Measurements from ENCODE around the gene ABCA1.
"Not testable (repeated sequence)": the region's sequence is repeated elsewhere in the genome, so short reads cannot be mapped to it uniquely, and the experiment has no call there.

Gene ABCA1

DNA sequence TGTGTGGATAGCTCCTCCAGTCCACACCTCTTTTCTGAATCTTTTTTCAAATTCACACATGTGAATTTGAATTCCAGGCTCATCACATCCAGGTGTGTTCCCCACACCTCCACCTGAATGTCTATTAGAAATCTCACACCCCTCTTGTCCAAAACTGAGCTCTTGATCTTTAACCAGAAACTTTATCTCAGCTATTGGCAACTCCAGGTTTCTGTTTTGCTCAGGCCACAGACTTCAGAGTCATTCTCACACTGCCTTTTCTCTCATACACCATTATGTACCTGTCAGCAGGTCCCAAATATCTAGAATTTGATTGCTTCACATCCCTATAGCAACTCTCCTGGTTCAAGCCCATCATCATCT is 152.4 kb downstream of the ABCA1 start:
- no peak for DNase-seq (ENCODE audit: low read depth in 2 of 2)
- H3K4me3 ChIP-seq (replicated peaks in 1 of 2; ENCODE audit: low read depth in 2 of 2, low read length in 2 of 2), result no peak overlapping the region
- TF ChIP-seq, protein P1, sequence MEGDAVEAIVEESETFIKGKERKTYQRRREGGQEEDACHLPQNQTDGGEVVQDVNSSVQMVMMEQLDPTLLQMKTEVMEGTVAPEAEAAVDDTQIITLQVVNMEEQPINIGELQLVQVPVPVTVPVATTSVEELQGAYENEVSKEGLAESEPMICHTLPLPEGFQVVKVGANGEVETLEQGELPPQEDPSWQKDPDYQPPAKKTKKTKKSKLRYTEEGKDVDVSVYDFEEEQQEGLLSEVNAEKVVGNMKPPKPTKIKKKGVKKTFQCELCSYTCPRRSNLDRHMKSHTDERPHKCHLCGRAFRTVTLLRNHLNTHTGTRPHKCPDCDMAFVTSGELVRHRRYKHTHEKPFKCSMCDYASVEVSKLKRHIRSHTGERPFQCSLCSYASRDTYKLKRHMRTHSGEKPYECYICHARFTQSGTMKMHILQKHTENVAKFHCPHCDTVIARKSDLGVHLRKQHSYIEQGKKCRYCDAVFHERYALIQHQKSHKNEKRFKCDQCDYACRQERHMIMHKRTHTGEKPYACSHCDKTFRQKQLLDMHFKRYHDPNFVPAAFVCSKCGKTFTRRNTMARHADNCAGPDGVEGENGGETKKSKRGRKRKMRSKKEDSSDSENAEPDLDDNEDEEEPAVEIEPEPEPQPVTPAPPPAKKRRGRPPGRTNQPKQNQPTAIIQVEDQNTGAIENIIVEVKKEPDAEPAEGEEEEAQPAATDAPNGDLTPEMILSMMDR (IDR thresholded peaks at IDR 0.05; ENCODE audit: low read depth, low read length), result no peak

- TF ChIP-seq, protein P1 (IDR thresholded peaks at IDR 0.05; ENCODE audit: low read depth, low read length), result no peak
- DNase-seq (ENCODE audit: low read depth in 2 of 2), result peak in 1 of 2 donors; percentile 33
- H3K4me3 ChIP-seq (replicated peaks in 1 of 2; ENCODE audit: low read depth in 2 of 2, low read length in 2 of 2), result no peak overlapping the region
Observed at GRCh38 chr9:104774831-104775573, 153.0 kb downstream of the ABCA1 start.

GRCh38 chr9:104774132-104774531 is 153.8 kb downstream of the ABCA1 start:
- no peak overlapping the region for H3K4me3 ChIP-seq (replicated peaks in 1 of 2; ENCODE audit: low read depth in 2 of 2, low read length in 2 of 2)
- TF ChIP-seq, protein P1 (IDR thresholded peaks at IDR 0.05; ENCODE audit: low read depth, low read length), result no peak
- DNase-seq (ENCODE audit: low read depth in 2 of 2), result no peak

GRCh38 chr9:104772714-104773510 is 155.0 kb downstream of the ABCA1 start:
- DNase-seq (ENCODE audit: low read depth in 2 of 2), result peak; percentile 42 to 67
- TF ChIP-seq, protein P1 (IDR thresholded peaks at IDR 0.05; ENCODE audit: low read depth, low read length), result no peak
- H3K4me3 ChIP-seq (replicated peaks in 1 of 2; ENCODE audit: low read depth in 2 of 2, low read length in 2 of 2), result no peak overlapping the region

GRCh38 chr9:104769655-104770054 is 158.3 kb downstream of the ABCA1 start:
- TF ChIP-seq, protein P1 (IDR thresholded peaks at IDR 0.05; ENCODE audit: low read depth, low read length), result no peak
- no peak overlapping the region for H3K4me3 ChIP-seq (replicated peaks in 1 of 2; ENCODE audit: low read depth in 2 of 2, low read length in 2 of 2)
- DNase-seq (ENCODE audit: low read depth in 2 of 2), result no peak

DNA sequence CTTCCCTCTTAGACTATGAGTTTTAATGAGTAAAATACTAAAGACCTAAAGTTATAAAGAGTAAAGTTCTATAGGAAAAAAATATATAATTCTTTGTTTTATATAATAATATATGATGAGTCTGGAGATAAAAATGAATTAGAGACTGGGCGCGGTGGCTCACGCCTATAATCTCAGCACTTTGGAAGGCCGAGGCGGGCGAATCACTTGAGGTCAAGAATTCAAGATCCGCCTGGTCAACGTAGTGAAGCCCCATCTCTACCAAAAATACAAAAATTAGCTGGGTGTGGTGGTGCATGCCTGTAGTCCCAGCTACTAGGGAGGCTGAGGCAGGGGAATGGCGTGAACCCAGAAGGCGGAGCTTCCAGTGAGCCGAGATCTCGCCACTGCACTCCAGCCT is 158.9 kb downstream of the ABCA1 start:
- not testable (repeated sequence) for H3K4me3 ChIP-seq (replicated peaks in 1 of 2; ENCODE audit: low read depth in 2 of 2, low read length in 2 of 2); DNase-seq (ENCODE audit: low read depth in 2 of 2)

DNA sequence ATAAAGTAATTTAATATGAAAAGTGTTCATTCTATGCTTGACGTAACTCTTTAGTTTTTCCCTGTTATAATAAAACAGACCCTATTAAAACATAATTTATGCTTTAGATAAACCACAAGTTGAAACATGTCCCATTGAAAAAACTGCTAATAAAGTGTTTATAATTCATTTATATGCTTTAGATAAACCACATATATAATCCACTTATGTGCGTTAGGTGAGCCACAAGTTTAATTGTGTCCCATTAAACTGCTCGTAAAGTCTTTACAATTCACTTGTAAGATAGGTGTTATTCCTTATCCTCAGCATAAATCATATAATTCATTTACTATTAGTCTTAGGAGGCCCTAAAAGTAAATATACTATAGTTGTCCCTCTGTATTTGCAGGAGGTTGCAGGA is 160.4 kb downstream of the ABCA1 start:
- TF ChIP-seq, protein P1 (IDR thresholded peaks at IDR 0.05; ENCODE audit: low read depth, low read length), result no peak
- H3K4me3 ChIP-seq (replicated peaks in 1 of 2; ENCODE audit: low read depth in 2 of 2, low read length in 2 of 2), result no peak overlapping the region
- no peak for DNase-seq (ENCODE audit: low read depth in 2 of 2)
